ENCODE measurements around the gene SPDYE16. TPM values are rescaled to one million over a fixed set of nuclear protein-coding genes. Genes with fewer than 3 reads are reported as not detected.
"Not testable (repeated sequence)": the region's sequence is repeated elsewhere in the genome, so short reads cannot be mapped to it uniquely, and the experiment has no call there.

Gene SPDYE16
- polyA plus RNA-seq, 1 experiment, result not detected

- CTCF ChIA-PET; H3K27me3 ChIP-seq (ENCODE audit: control insufficient read depth, insufficient read depth, low read length); H3K36me3 ChIP-seq (ENCODE audit: control insufficient read depth, insufficient read depth, low read length); POLR2A ChIA-PET; H3K4me3 ChIP-seq (ENCODE audit: low read depth, low read length); DNase-seq (ENCODE audit: low read depth): not testable (repeated sequence)
Observed at GRCh38 chr7:76568742-76569141, 25.6 kb upstream of the SPDYE16 start.

- H3K4me3 ChIP-seq (ENCODE audit: low read depth, low read length); CTCF ChIA-PET; POLR2A ChIA-PET; H3K36me3 ChIP-seq (ENCODE audit: control insufficient read depth, insufficient read depth, low read length); DNase-seq (ENCODE audit: low read depth); H3K27me3 ChIP-seq (ENCODE audit: control insufficient read depth, insufficient read depth, low read length): not testable (repeated sequence)
Observed at GRCh38 chr7:76567753-76568152, 24.7 kb upstream of the SPDYE16 start.

GRCh38 chr7:76567311-76567710 is 24.2 kb upstream of the SPDYE16 start:
- DNase-seq (ENCODE audit: low read depth); H3K4me3 ChIP-seq (ENCODE audit: low read depth, low read length); H3K27me3 ChIP-seq (ENCODE audit: control insufficient read depth, insufficient read depth, low read length); H3K36me3 ChIP-seq (ENCODE audit: control insufficient read depth, insufficient read depth, low read length); CTCF ChIA-PET; POLR2A ChIA-PET: not testable (repeated sequence)

DNA sequence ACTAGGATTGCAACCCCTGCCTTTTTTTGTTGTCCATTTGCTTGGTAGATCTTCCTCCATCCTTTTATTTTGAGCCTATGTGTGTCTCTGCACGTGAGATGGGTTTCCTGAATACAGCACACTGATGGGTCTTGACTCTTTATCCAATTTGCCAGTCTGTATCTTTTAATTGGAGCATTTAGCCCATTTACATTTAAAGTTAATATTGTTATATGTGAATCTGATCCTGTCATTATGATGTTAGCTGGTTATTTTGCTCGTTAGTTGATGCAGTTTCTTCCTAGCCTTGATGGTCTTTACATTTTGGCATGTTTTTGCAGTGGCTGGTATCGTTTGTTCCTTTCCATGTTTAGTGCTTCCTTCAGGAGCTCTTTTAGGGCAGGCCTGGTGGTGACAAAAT is 21.9 kb upstream of the SPDYE16 start:
- H3K27me3 ChIP-seq (ENCODE audit: control insufficient read depth, insufficient read depth, low read length); DNase-seq (ENCODE audit: low read depth); H3K36me3 ChIP-seq (ENCODE audit: control insufficient read depth, insufficient read depth, low read length); CTCF ChIA-PET; POLR2A ChIA-PET; H3K4me3 ChIP-seq (ENCODE audit: low read depth, low read length): not testable (repeated sequence)

- H3K4me3 ChIP-seq (ENCODE audit: low read depth, low read length); H3K36me3 ChIP-seq (ENCODE audit: control insufficient read depth, insufficient read depth, low read length); POLR2A ChIA-PET; DNase-seq (ENCODE audit: low read depth); CTCF ChIA-PET; H3K27me3 ChIP-seq (ENCODE audit: control insufficient read depth, insufficient read depth, low read length): not testable (repeated sequence)
Observed at GRCh38 chr7:76561342-76561741, 18.2 kb upstream of the SPDYE16 start.

DNA sequence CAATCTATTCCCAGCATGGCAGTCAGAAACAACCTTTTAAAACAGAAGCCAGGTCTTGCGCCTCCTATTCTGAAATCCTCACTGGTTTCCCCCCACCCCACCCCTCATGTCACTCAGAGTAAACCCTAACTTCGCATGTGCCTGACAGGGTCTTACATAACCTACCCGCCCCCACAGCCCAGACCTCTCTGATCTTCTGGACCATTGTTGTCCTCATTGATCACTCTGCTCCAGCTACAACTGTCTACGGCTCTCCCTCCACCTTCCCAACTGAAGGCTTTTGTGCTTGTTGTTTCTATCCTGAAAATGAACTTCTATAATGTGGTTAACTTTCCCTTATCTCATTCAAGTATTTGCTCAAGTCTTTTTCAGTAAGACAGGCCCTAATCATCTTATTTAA is 17.1 kb upstream of the SPDYE16 start:
- POLR2A ChIA-PET; H3K36me3 ChIP-seq (ENCODE audit: control insufficient read depth, insufficient read depth, low read length); DNase-seq (ENCODE audit: low read depth); H3K4me3 ChIP-seq (ENCODE audit: low read depth, low read length); CTCF ChIA-PET; H3K27me3 ChIP-seq (ENCODE audit: control insufficient read depth, insufficient read depth, low read length): not testable (repeated sequence)

GRCh38 chr7:76559685-76560084 is 16.6 kb upstream of the SPDYE16 start:
- CTCF ChIA-PET; POLR2A ChIA-PET; H3K36me3 ChIP-seq (ENCODE audit: control insufficient read depth, insufficient read depth, low read length); DNase-seq (ENCODE audit: low read depth); H3K4me3 ChIP-seq (ENCODE audit: low read depth, low read length); H3K27me3 ChIP-seq (ENCODE audit: control insufficient read depth, insufficient read depth, low read length): not testable (repeated sequence)

- H3K27me3 ChIP-seq (ENCODE audit: control insufficient read depth, insufficient read depth, low read length); H3K4me3 ChIP-seq (ENCODE audit: low read depth, low read length); POLR2A ChIA-PET; CTCF ChIA-PET; DNase-seq (ENCODE audit: low read depth); H3K36me3 ChIP-seq (ENCODE audit: control insufficient read depth, insufficient read depth, low read length): not testable (repeated sequence)
Observed at GRCh38 chr7:76551992-76552391, 8.9 kb upstream of the SPDYE16 start.

DNA sequence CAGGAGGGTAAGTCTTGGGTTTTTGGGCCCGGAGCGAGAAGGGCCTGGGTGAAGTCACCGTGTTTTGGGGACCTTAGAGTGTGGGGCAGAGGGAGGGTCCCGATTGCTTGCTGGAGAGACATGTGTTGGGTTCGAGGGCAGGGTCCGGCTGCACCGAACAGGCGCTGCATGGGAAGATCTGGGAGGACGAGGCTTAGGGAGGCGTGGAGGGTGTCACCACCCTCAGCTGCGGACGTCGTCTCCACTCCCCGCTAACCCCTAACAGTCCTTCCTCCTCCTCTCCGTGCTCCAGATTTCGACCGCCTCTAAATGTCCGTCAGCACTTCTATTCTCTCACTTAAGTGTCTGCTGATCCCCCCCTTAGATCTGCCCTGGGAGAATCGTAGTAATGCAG is 6.8 kb upstream of the SPDYE16 start:
- POLR2A ChIA-PET; H3K36me3 ChIP-seq (ENCODE audit: control insufficient read depth, insufficient read depth, low read length); CTCF ChIA-PET; DNase-seq (ENCODE audit: low read depth); H3K27me3 ChIP-seq (ENCODE audit: control insufficient read depth, insufficient read depth, low read length): not testable (repeated sequence)
- H3K4me3 ChIP-seq (ENCODE audit: low read depth, low read length), result peak overlapping the region; percentile 60

DNA sequence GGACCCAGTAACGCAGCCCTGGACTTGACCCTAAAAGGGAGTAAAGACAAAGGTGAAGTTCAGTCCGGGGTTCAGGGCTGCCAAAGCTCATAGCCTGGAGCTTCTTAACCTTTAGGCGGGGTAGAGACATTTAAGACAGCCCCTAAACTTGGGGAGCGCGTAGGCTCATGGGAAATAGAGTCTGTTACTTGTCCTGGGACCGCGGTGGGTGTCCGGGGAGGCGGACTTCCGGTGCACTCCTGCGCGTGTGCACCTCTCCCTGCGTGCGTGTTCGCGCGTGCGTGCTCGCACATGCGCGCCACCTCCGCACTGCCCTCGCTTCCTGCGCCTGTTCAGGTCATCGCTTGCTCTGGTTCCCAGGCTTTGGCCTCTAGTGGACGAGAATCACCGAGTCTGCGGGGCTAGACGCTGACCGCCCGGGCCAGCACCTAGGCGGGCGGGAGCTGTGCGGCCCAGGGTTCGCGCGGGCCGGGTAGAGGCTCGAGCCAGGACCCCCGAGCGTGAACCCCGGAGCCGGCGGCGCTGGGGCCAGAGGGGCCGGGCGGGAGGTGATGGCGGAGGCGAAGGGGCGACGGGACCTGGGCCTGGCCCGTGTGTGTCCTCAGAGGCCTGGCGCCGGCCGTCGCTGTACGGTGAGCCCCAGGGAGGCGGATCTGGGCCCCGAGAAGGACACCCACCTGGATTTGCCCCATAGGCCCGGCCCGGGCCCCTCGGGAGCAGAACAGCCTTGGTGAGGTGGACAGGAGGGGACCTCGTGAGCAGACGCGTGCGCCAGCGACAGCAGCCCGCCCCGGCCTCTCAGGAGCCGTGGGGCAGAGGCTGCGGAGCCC is 6.1 kb upstream of the SPDYE16 start:
- H3K27me3 ChIP-seq (ENCODE audit: control insufficient read depth, insufficient read depth, low read length); CTCF ChIA-PET; H3K36me3 ChIP-seq (ENCODE audit: control insufficient read depth, insufficient read depth, low read length); POLR2A ChIA-PET: not testable (repeated sequence)
- DNase-seq (ENCODE audit: low read depth), result peak; percentile 50
- peak overlapping the region; percentile 60 for H3K4me3 ChIP-seq (ENCODE audit: low read depth, low read length)

- H3K27me3 ChIP-seq (ENCODE audit: control insufficient read depth, insufficient read depth, low read length); POLR2A ChIA-PET; DNase-seq (ENCODE audit: low read depth); H3K4me3 ChIP-seq (ENCODE audit: low read depth, low read length); H3K36me3 ChIP-seq (ENCODE audit: control insufficient read depth, insufficient read depth, low read length); CTCF ChIA-PET: not testable (repeated sequence)
Observed at GRCh38 chr7:76531643-76532042, 11.5 kb downstream of the SPDYE16 start.

DNA sequence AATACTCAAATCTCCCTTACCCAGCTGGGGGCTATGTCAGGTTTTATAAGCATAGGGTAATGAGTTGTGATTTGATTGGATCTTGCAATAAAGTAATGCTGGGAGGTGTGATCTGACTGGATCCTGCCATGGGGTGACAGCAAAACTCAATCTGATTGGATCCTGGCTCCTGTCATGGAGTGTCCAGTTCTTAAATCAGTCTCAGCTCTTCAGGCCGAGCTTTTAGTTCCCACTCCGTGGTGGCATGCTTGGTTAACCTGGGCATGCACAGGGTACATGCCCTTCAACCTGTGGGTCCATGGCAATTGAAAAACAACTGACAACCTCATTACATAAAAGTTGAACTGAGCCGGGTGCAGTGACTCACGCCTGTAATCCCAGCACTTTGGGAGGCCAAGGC is 16.9 kb downstream of the SPDYE16 start:
- H3K36me3 ChIP-seq (ENCODE audit: control insufficient read depth, insufficient read depth, low read length); H3K27me3 ChIP-seq (ENCODE audit: control insufficient read depth, insufficient read depth, low read length); CTCF ChIA-PET; H3K4me3 ChIP-seq (ENCODE audit: low read depth, low read length); POLR2A ChIA-PET; DNase-seq (ENCODE audit: low read depth): not testable (repeated sequence)

DNA sequence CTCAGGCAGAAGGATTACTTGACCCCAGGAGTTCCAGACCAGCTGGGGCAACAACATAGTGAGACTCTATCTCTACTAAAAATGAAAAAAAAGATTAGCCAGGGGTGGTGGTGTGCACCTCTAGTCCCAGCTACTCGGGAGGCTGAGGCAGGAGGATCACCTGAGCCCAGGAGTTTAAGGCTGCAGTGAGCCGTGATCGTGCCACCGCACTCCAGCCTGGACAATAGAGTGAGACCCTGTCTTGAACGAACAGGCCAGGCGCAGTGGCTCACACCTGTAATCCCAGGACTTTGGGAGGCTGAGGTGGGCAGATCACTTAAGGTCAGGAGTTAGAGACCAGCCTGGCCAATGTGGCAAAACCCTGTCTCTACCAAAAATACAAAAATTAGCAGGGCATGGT is 26.2 kb downstream of the SPDYE16 start:
- DNase-seq (ENCODE audit: low read depth); H3K36me3 ChIP-seq (ENCODE audit: control insufficient read depth, insufficient read depth, low read length); H3K4me3 ChIP-seq (ENCODE audit: low read depth, low read length); POLR2A ChIA-PET; H3K27me3 ChIP-seq (ENCODE audit: control insufficient read depth, insufficient read depth, low read length): not testable (repeated sequence)
- CTCF ChIA-PET, result interaction anchor here (0.6 kb wide), 1 partner anchor 89 kb away, joined by 3 read pairs; no protein-coding TSS in a partner anchor

Measured in BJ (cell line).